Activated CD4-positive, alpha-beta memory T cell treated with anti-CD3 and anti-CD28 coated beads for 36 hours (primary cell): Measurements from ENCODE around the gene SNX14. TPM values are rescaled to one million over a fixed set of nuclear protein-coding genes. Genes with fewer than 3 reads are reported as not detected.
"Not testable (repeated sequence)": the region's sequence is repeated elsewhere in the genome, so short reads cannot be mapped to it uniquely, and the experiment has no call there.

Experiments used
- CTCF ChIA-PET: fragments of 350-600 bp; sonication (Branson Sonifier 250); formaldehyde crosslinking; loops from one replicate; lab custom pipeline; 2021; ENCODE audit warnings: antibody characterized with exemption, inconsistent platforms; lab: Charles Lee
- POLR2A ChIA-PET: fragments of 350-600 bp; sonication (Branson Sonifier 250); formaldehyde crosslinking; loops from one replicate; lab custom pipeline; 2021; ENCODE audit warnings: antibody characterized with exemption; lab: Charles Lee
- DNase-seq: peaks from one replicate; pipeline ENCODE4 v3.0.0-alpha.2; 2020
- H3K27ac Mint-ChIP-seq: one replicate; pipeline ENCODE4 v1.8.0; 2021; ENCODE audit warnings: mixed read lengths
- H3K27me3 Mint-ChIP-seq: one replicate; pipeline ENCODE4 v1.8.0; 2021; ENCODE audit warnings: mixed read lengths
- H3K36me3 Mint-ChIP-seq: one replicate; pipeline ENCODE4 v1.8.0; 2021; ENCODE audit warnings: mixed read lengths
- H3K4me1 Mint-ChIP-seq: one replicate; pipeline ENCODE4 v1.8.0; 2021; ENCODE audit warnings: low read depth, mixed read lengths
- H3K4me3 Mint-ChIP-seq: one replicate; pipeline ENCODE4 v1.8.0; 2021; ENCODE audit warnings: mild to moderate bottlenecking, mixed read lengths
- H3K9me3 Mint-ChIP-seq: one replicate; pipeline ENCODE4 v1.8.0; 2021; ENCODE audit warnings: mixed read lengths
- intact Hi-C: fragments of 100-400 bp; cut with micrococcal nuclease; formaldehyde crosslinking; loops from one replicate; pipeline ENCODE4 v1.15.1; 2023
- total RNA-seq, 2 experiments: library from RNA; stranded (reverse); gene quantifications; one replicate each; pipeline ENCODE4 v1.2.3, GENCODE V29; 2021

SNX14 gene
- total RNA-seq, 2 experiments from 2014 or later = 50.9 to 59.6 TPM

GRCh38 chr6:85581572-85581971 is 12.1 kb downstream of the SNX14 start:
- Mint-ChIP-seq H3K4me1 (peaks cover 36% of the 10 kb centered on the region), H3K36me3 (peaks cover 45% of the 10 kb centered on the region), H3K4me3 (no peak overlapping the region), H3K9me3 (peaks cover 41% of the 10 kb centered on the region), H3K27ac (no peak overlapping the region), H3K27me3 (no peaks in the 10 kb centered on the region)
- ChIA-PET CTCF (no interaction called here), POLR2A (no interaction called here)
- intact Hi-C loops = no loop called here
- no peak for DNase-seq

- peaks cover 33% of the 10 kb centered on the region for H3K4me1 Mint-ChIP-seq
- peaks cover 43% of the 10 kb centered on the region for H3K36me3 Mint-ChIP-seq
- intact Hi-C loops = no loop called here
- no peaks in the 10 kb centered on the region for H3K27me3 Mint-ChIP-seq
- H3K9me3 Mint-ChIP-seq = peaks cover 41% of the 10 kb centered on the region
- no peak overlapping the region for H3K27ac Mint-ChIP-seq
- CTCF ChIA-PET = no interaction called here
- POLR2A ChIA-PET = no interaction called here
- DNase-seq = peak; percentile 24
- no peak overlapping the region for H3K4me3 Mint-ChIP-seq
Measured at GRCh38 chr6:85580878-85581267, 12.8 kb downstream of the SNX14 start.

DNA sequence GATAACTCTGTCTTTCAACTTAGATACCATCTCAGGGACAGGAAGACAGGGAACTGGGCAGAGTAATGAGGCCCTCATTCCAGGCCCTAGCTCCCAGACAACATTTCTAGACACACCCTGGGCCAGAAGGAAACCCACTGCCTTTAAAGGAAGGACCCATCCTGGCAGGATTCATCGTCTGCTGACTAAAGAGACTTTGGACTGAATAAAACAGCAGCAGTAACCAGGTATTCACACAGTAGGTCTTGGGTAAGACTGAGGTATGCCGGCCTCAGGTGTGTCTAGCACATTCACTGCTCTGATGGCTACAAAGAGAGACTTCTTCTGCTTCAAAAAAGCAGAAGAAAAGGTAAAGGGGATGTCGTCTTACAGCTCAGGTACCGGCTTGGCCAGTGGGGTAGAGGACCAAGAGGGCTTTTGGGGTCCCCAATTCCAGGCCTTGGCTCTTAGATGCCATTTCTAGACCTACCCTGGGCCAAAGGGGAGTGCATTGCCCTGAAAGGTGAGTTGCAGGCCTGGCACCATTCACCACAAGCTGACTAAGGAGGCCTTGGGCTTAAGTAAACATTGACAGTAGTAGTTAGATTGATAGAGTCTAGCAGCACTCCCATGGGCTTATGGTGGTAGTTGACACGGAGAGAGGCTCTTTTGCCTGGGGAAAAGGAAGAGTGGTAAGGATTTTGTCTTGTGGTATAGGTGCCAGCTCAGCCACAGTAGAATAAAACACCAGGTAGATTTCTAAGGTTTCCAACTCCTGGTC is 13.4 kb downstream of the SNX14 start:
- intact Hi-C loops = no loop called here
- CTCF ChIA-PET = no interaction called here
- no peak overlapping the region for H3K4me3 Mint-ChIP-seq
- H3K4me1 Mint-ChIP-seq = peaks cover 37% of the 10 kb centered on the region
- DNase-seq = no peak
- H3K36me3 Mint-ChIP-seq = peaks cover 41% of the 10 kb centered on the region
- peaks cover 40% of the 10 kb centered on the region for H3K9me3 Mint-ChIP-seq
- POLR2A ChIA-PET = no interaction called here
- no peaks in the 10 kb centered on the region for H3K27me3 Mint-ChIP-seq
- H3K27ac Mint-ChIP-seq = no peak overlapping the region

DNA sequence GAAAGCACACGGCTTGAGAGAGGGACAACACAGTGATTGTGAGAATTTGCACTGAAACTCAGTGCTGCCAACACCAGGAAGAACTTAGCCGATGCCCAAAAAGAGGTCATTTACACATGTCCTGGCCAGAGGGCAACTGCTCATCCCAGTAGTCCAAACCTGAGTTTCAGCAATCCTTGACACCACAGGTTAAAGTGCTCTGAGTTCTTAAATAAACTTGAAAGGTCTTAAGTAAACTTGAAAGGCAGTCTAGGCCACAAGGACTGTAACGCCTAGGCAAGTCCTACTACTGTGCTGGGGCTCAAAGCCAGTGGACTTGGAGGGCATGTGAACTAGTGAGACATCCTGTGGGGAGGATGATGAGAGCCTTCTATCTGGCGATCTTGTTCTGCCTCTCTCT is 14.1 kb downstream of the SNX14 start:
- no peak for DNase-seq
- Mint-ChIP-seq H3K27me3 (no peaks in the 10 kb centered on the region), H3K4me1 (peaks cover 37% of the 10 kb centered on the region), H3K4me3 (no peak overlapping the region), H3K27ac (no peak overlapping the region), H3K9me3 (peaks cover 34% of the 10 kb centered on the region), H3K36me3 (peaks cover 35% of the 10 kb centered on the region)
- ChIA-PET POLR2A (no interaction called here), CTCF (no interaction called here)
- intact Hi-C loops = no loop called here

DNA sequence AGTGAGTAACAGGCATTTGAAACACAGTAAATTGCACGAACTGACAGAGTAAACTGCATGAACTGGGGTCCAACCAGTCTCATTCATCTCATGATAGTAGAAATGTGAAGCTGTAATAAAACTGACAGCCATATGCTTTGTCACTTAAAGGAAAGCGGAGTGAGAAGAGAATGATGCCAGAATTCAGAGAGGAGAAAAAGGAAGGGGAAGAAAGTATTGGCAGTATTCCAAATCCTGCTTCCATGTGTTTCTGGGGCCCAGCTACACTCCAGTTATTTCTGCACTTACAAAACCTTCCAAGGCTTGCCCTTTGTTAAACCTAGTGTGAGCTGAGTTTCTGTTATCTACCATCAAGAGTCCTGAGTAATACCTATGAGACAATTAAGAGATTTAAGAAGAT is 17.2 kb downstream of the SNX14 start:
- Mint-ChIP-seq H3K4me3 (no peak overlapping the region), H3K9me3 (peaks cover 4% of the 10 kb centered on the region), H3K36me3 (peaks cover 15% of the 10 kb centered on the region), H3K27me3 (no peaks in the 10 kb centered on the region), H3K27ac (no peak overlapping the region), H3K4me1 (peaks cover 25% of the 10 kb centered on the region)
- DNase-seq = no peak
- intact Hi-C loops = no loop called here
- ChIA-PET POLR2A (no interaction called here), CTCF (no interaction called here)

GRCh38 chr6:85574932-85575598 is 18.6 kb downstream of the SNX14 start:
- H3K4me3 Mint-ChIP-seq = no peak overlapping the region

GRCh38 chr6:85569323-85569722 is 24.3 kb downstream of the SNX14 start:
- peaks cover 10% of the 10 kb centered on the region for H3K4me1 Mint-ChIP-seq
- no peak overlapping the region for H3K4me3 Mint-ChIP-seq
- H3K36me3 Mint-ChIP-seq = peaks cover 29% of the 10 kb centered on the region
- no peaks in the 10 kb centered on the region for H3K27me3 Mint-ChIP-seq
- ChIA-PET POLR2A (no interaction called here), CTCF (no interaction called here)
- no peak overlapping the region for H3K27ac Mint-ChIP-seq
- intact Hi-C loops = no loop called here
- DNase-seq = no peak
- peaks cover under 1% of the 10 kb centered on the region for H3K9me3 Mint-ChIP-seq

More at GRCh38 chr6:85574932-85575598, 18.6 kb downstream of the SNX14 start:
- Mint-ChIP-seq H3K36me3 (peaks cover 14% of the 10 kb centered on the region), H3K9me3 (no peaks in the 10 kb centered on the region), H3K27me3 (no peaks in the 10 kb centered on the region), H3K27ac (no peak overlapping the region), H3K4me1 (peaks cover 13% of the 10 kb centered on the region)
- POLR2A ChIA-PET = no interaction called here
- CTCF ChIA-PET = no interaction called here
- intact Hi-C loops = no loop called here
- no peak for DNase-seq

DNA sequence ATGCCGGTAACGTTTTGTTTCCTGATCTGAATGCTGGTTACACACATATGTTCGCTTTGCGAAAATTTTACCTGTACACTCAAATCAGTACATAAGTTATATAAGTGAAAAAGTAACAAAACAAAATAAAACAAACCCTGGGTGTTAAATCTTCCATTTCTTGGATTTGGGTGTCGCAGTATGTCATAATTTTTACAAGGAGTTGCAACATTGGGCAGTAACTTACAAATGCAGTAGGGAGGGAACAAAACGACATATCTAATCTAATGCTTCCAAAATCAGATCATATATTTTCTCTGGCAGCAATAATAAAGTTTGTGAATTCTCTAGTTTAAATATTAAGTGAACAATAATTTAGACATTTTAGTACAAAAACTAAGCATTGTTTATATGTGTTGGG is 25.2 kb downstream of the SNX14 start:
- POLR2A ChIA-PET = no interaction called here
- H3K4me3 Mint-ChIP-seq = no peak overlapping the region
- H3K27me3 Mint-ChIP-seq = no peaks in the 10 kb centered on the region

DNA sequence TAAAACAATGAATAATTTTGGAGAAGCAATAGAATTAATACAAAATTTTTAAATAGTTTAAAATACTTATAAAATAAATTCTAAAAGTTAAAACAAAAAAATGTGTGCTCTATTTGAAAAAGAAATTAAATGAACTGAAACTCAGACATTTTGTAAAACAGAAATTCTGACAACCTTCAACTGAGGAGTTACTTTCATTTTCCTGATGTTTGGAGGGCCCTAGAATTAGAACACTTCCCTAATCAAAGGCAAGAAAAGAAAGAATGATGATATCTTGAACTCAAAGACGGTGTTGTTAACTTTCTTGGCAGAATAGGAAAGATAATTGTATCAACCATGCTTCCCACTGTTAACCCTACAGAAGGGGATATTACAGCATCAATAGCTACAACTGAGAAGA is 27.9 kb downstream of the SNX14 start:
- ChIA-PET POLR2A (no interaction called here), CTCF (interaction anchor here (1.1 kb wide), 1 partner anchor 30 kb away, joined by 4 read pairs; no protein-coding TSS in a partner anchor)
- Mint-ChIP-seq H3K36me3 (peaks cover 29% of the 10 kb centered on the region), H3K27ac (peak overlapping the region; percentile 8), H3K4me1 (peaks cover 10% of the 10 kb centered on the region), H3K27me3 (no peaks in the 10 kb centered on the region), H3K9me3 (peaks cover 3% of the 10 kb centered on the region), H3K4me3 (no peak overlapping the region)
- DNase-seq = no peak
- intact Hi-C loops = no loop called here

More for the DNA sequence above, 25.2 kb downstream of the SNX14 start:
- CTCF ChIA-PET = no interaction called here
- intact Hi-C loops = no loop called here
- no peak for DNase-seq
- H3K9me3 Mint-ChIP-seq = peaks cover 3% of the 10 kb centered on the region
- H3K4me1 Mint-ChIP-seq = peaks cover 10% of the 10 kb centered on the region
- no peak overlapping the region for H3K27ac Mint-ChIP-seq
- H3K36me3 Mint-ChIP-seq = peaks cover 34% of the 10 kb centered on the region

DNA sequence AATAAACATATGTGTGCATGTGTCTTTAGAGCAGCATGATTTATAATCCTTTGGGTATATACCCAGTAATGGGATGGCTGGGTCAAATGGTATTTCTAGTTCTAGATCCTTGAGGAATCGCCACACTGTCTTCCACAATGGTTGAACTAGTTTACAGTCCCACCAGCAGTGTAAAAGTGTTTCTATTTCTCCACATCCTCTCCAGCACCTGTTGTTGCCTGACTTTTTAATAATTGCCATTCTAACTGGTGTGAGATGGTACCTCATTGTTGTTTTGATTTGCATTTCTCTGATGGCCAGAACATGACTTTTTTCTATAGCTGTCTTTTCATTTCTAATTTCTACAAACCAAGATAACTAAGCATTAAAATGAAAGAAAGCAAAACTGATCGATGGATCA is 29.4 kb downstream of the SNX14 start:
- CTCF ChIA-PET, intact Hi-C loops, DNase-seq, POLR2A ChIA-PET, H3K27ac Mint-ChIP-seq, H3K4me1 Mint-ChIP-seq, H3K27me3 Mint-ChIP-seq, H3K9me3 Mint-ChIP-seq, H3K4me3 Mint-ChIP-seq: not testable (repeated sequence)
- H3K36me3 Mint-ChIP-seq = peaks cover 33% of the 10 kb centered on the region

- peaks cover 3% of the 10 kb centered on the region for H3K9me3 Mint-ChIP-seq
Measured at GRCh38 chr6:85561750-85562357, 31.8 kb downstream of the SNX14 start.

GRCh38 chr6:85556992-85557668 is 36.5 kb downstream of the SNX14 start:
- ChIA-PET CTCF (no interaction called here), POLR2A (no interaction called here)
- no peak for DNase-seq
- Mint-ChIP-seq H3K4me3 (no peak overlapping the region), H3K27me3 (no peaks in the 10 kb centered on the region), H3K36me3 (peaks cover 29% of the 10 kb centered on the region), H3K4me1 (no peaks in the 10 kb centered on the region), H3K9me3 (no peaks in the 10 kb centered on the region), H3K27ac (no peak overlapping the region)
- intact Hi-C loops = no loop called here

More at GRCh38 chr6:85561750-85562357, 31.8 kb downstream of the SNX14 start:
- ChIA-PET POLR2A (no interaction called here), CTCF (no interaction called here)
- Mint-ChIP-seq H3K4me1 (peaks cover 4% of the 10 kb centered on the region), H3K27me3 (no peaks in the 10 kb centered on the region), H3K4me3 (no peak overlapping the region), H3K27ac (no peak overlapping the region), H3K36me3 (peaks cover 35% of the 10 kb centered on the region)
- intact Hi-C loops = no loop called here
- no peak for DNase-seq
